GM21576 (cell line): Measurements from ENCODE around the gene TLR5.
"Not testable (repeated sequence)": the region's sequence is repeated elsewhere in the genome, so short reads cannot be mapped to it uniquely, and the experiment has no call there.

Experiments
- ATAC-seq: cut with Tn5 transposase; IDR thresholded peaks from one replicate; pipeline ENCODE4 v1.9.1; 2021; ENCODE audit warnings: mild to moderate bottlenecking, moderate library complexity; ENCODE audit not compliant: unreplicated experiment

The TLR5 gene

GRCh38 chr1:223142795-223143536, at the start of gene TLR5:
TSS of gene TLR5 (minus strand) at chr1:223143248. CDS start at chr1:223113031, 30,217 bp downstream.
- peak; percentile 93 for ATAC-seq

- ATAC-seq, result no peak
Measured at GRCh38 chr1:223189903-223190724, 47.1 kb upstream of the TLR5 start.

GRCh38 chr1:223189525-223189902, 46.5 kb upstream of the TLR5 start:
- no peak for ATAC-seq

- ATAC-seq, result no peak
Measured at GRCh38 chr1:223188618-223189356, 45.7 kb upstream of the TLR5 start.

GRCh38 chr1:223186800-223187199, 43.8 kb upstream of the TLR5 start:
- ATAC-seq, result no peak

- ATAC-seq, result no peak
Measured at GRCh38 chr1:223183268-223183862, 40.3 kb upstream of the TLR5 start.

- ATAC-seq, result no peak
Measured at GRCh38 chr1:223180731-223181321, 37.8 kb upstream of the TLR5 start.

GRCh38 chr1:223179786-223180185, 36.7 kb upstream of the TLR5 start:
- no peak for ATAC-seq

- ATAC-seq, result no peak
Measured at GRCh38 chr1:223179280-223179679, 36.2 kb upstream of the TLR5 start.

GRCh38 chr1:223177681-223178080, 34.6 kb upstream of the TLR5 start:
- ATAC-seq, result no peak

GRCh38 chr1:223176437-223176836, 33.4 kb upstream of the TLR5 start:
- ATAC-seq, result no peak

- ATAC-seq, result no peak
Measured at GRCh38 chr1:223175633-223176032, 32.6 kb upstream of the TLR5 start.

GRCh38 chr1:223175032-223175431, 32.0 kb upstream of the TLR5 start:
- no peak for ATAC-seq

- not testable (repeated sequence) for ATAC-seq
Measured at GRCh38 chr1:223169458-223169857, 26.4 kb upstream of the TLR5 start.

- ATAC-seq, result no peak
Measured at GRCh38 chr1:223161321-223161720, 18.3 kb upstream of the TLR5 start.

GRCh38 chr1:223156343-223156742, 13.3 kb upstream of the TLR5 start:
- no peak for ATAC-seq

- no peak for ATAC-seq
Measured at GRCh38 chr1:223155153-223155552, 12.1 kb upstream of the TLR5 start.

- no peak for ATAC-seq
Measured at GRCh38 chr1:223153177-223154119, 10.4 kb upstream of the TLR5 start.

- ATAC-seq, result no peak
Measured at GRCh38 chr1:223152399-223152798, 9.4 kb upstream of the TLR5 start.

- no peak for ATAC-seq
Measured at GRCh38 chr1:223150443-223150842, 7.4 kb upstream of the TLR5 start.
